Measurements from ENCODE around the gene MAD2L1. TPM values are rescaled to one million over a fixed set of nuclear protein-coding genes. Genes with fewer than 3 reads are reported as not detected.
A peak's percentile ranks its signal among the peaks of the same experiment; 100 is the strongest.
"Not testable (repeated sequence)": the region's sequence is repeated elsewhere in the genome, so short reads cannot be mapped to it uniquely, and the experiment has no call there.

Gene MAD2L1
- total RNA-seq, 2 donors from 2014 or later = 0.95 to 2.7 TPM

DNA sequence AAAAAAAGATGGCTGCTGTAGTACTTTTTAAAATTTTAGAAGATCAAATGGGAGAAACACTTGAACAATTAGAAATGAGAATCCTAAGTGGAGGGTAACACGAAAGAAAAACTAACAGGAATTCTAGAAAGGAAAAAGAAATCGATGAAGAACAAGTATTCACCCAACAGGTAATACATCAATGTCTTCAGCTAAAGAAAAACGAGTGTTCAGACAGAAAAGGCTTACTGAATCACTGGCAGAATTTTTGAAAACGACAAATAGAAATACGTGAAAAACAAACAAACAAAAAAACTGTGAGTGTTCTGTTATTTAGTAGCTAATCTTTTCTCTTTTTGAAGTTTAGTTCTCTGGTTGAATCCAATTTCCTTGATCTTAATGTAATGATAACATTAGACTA lies 1.8 kb downstream of the MAD2L1 start:
- intact Hi-C loops (cut with DNase I) = no loop called here

GRCh38 chr4:120063711-120064110 lies 2.9 kb downstream of the MAD2L1 start:
- DNase-seq (ENCODE audit: low spot score); intact Hi-C loops (cut with DNase I): not testable (repeated sequence)

More for the DNA sequence above, 1.8 kb downstream of the MAD2L1 start:
- no peak for DNase-seq (ENCODE audit: low spot score)

DNA sequence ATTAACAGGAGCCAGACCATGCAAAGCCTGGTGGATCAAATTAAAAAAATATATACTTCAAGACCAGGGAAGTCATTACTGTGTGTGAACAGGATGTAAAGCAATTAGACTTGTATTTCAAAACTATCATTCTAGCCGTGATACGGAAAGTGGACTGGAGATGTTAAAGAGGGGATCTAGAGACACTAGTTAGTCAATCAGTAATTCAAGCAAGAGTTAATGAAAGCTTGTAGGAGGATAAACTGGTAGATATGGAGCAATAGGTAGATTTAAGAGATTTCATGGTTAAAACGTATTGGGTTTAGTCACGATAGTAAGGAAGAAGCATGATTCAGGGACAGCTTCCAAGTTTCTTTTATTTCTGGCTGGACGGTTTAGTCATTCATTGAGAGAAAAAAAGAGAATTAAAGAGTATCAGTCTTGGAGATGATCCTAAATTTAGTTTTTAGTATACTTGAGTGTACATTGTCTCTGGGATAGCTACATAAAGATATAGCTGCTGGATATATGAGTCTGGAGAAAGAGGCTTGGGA lies 3.9 kb downstream of the MAD2L1 start:
- intact Hi-C loops (cut with DNase I) = no loop called here
- DNase-seq (ENCODE audit: low spot score) = no peak

GRCh38 chr4:120059036-120059435 lies 7.6 kb downstream of the MAD2L1 start:
- no peak for DNase-seq (ENCODE audit: low spot score)
- intact Hi-C loops (cut with DNase I) = loop anchor here (10.0 kb wide), 3 partner anchors 494 to 744 kb away; no protein-coding TSS in a partner anchor

DNA sequence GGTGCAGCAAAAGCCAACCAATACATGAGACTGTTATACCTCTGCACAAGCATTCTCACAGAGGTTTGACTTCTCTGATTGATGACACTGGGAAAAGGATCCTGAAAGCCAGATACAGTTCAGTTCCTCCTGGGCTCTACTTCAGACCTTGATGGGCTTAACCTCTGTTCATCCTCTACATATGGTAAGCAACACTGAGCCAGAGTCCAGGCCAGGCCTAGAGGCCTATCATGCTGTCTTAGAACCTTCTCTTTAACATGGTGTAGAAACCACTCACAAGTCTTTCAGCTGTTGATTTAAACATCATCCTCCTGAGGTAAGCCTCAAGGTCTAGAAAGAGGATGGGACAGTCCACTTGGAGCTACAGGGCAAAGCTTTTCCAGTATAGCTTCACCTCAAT lies 9.2 kb downstream of the MAD2L1 start:
- intact Hi-C loops (cut with DNase I) = loop anchor here (10.0 kb wide), 3 partner anchors 493 to 743 kb away; no protein-coding TSS in a partner anchor
- no peak for DNase-seq (ENCODE audit: low spot score)

DNA sequence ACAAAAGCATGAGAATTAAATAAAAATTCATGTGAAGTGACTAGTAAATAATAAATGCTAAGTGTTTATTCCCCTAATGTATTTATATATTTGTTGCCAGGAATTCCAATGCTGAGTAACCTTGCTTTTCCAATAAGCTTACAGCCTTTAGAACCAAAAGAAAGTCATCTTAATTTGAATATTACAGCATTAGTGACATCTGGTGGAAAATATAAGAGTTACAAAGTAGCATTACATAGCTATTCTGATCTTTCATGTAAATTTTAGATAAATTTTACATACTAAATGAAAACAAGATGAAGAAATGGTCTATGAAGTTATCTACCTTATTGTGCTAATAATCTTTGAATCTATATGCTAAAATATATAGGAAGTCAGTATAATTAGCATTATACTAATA lies 10.4 kb downstream of the MAD2L1 start:
- no peak for DNase-seq (ENCODE audit: low spot score)
- intact Hi-C loops (cut with DNase I) = loop anchor here (10.0 kb wide), 3 partner anchors 491 to 741 kb away; no protein-coding TSS in a partner anchor

DNA sequence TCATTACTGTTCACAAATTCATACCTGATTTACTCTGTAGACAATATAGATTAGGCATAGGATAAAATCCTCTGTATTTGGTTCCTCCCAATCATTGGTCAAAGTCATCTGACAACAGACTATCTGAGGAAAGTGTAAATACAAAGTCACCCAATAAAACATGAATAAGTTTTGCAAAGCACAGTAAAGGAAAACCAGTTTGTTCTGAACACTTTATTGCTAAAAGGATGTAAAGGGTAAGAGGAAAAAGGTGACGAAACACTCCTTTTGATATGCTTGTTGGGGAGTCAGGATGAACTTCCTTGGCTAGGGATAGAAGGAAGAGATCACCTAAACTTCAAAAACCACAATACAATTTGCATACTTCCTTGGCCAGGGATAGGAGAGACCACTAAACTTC lies 10.9 kb downstream of the MAD2L1 start:
- intact Hi-C loops (cut with DNase I) = loop anchor here (10.0 kb wide), 3 partner anchors 491 to 741 kb away; no protein-coding TSS in a partner anchor
- no peak for DNase-seq (ENCODE audit: low spot score)

DNA sequence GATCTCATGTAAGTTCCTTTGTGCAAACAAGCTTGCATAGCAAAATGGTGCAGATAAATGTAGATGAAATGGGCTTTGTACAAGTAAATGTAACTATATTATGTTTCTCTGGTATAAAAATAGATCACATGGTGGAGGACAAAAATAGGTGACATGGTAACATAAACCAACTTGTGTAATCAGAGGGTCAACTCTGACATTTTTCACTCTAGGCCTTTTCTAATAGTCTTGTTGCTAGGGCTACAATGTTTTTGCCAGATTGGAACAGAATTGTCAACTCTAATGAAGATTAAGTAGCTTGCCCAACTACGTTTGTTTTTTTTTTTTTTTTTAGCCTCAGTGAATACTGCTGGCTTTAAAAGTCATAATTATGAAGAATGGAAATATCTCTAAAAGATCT lies 11.5 kb downstream of the MAD2L1 start:
- DNase-seq (ENCODE audit: low spot score) = no peak
- intact Hi-C loops (cut with DNase I) = loop anchor here (10.0 kb wide), 3 partner anchors 490 to 740 kb away; no protein-coding TSS in a partner anchor

- intact Hi-C loops (cut with DNase I) = loop anchor here (10.0 kb wide), 3 partner anchors 489 to 739 kb away; no protein-coding TSS in a partner anchor
- no peak for DNase-seq (ENCODE audit: low spot score)
Observed at GRCh38 chr4:120053911-120054310, 12.7 kb downstream of the MAD2L1 start.

GRCh38 chr4:120052856-120053255 lies 13.8 kb downstream of the MAD2L1 start:
- DNase-seq (ENCODE audit: low spot score) = peak; percentile 86
- intact Hi-C loops (cut with DNase I) = loop anchor here (10.0 kb wide), 3 partner anchors 488 to 738 kb away; no protein-coding TSS in a partner anchor

GRCh38 chr4:120051253-120051652 lies 15.4 kb downstream of the MAD2L1 start:
- intact Hi-C loops (cut with DNase I) = loop anchor here (2.0 to 10.0 kb wide), 4 partner anchors 422 to 736 kb away; partner anchors contain the start of gene PDE5A (in 1 of the 2)
- no peak for DNase-seq (ENCODE audit: low spot score)

- intact Hi-C loops (cut with DNase I) = loop anchor here (2.0 to 10.0 kb wide), 5 partner anchors 421 to 735 kb away; partner anchors contain the start of gene PDE5A (in 2 of the 2)
- peak; percentile 84 for DNase-seq (ENCODE audit: low spot score)
Observed at GRCh38 chr4:120049732-120050494, 16.7 kb downstream of the MAD2L1 start.

DNA sequence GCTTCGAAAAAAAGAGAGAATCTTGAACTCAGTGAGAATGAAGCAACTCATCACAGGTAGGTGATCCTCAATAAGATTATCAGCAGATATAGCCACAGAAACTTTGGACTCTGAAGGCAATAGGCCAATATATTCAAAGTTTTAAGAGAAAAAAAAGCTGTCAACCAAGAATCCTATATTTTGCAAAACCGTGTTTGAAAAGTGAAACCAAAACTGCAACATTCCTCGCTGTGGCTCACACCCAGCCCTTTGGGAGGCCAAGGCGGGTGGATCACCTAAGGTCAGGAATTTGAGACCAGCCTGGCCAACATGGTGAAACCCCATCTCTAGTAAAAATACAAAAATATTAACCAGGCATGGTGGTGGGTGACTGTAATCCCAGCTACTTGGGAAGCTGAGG lies 22.8 kb downstream of the MAD2L1 start:
- no peak for DNase-seq (ENCODE audit: low spot score)
- intact Hi-C loops (cut with DNase I) = no loop called here

DNA sequence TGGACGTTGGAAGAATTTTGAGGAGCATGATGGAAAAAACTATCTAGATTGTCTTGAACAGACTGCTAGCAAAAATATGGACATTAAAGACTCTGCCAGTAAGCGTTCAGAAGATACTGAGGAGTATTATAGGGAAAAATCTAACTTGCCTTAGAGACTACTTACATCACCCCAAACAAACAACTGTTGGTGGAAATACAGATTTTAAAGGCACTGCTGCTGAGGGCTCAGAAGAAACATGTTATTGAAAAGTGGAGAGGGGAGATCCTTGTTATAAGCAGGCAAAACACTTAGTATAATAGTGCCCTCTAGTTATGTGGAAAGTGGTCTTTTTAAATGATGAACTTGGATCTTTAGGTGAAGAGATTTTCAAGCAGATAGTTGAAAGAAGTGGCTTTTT lies 29.2 kb downstream of the MAD2L1 start:
- DNase-seq (ENCODE audit: low spot score) = no peak
- intact Hi-C loops (cut with DNase I) = no loop called here

GRCh38 chr4:120034913-120035312 lies 31.7 kb downstream of the MAD2L1 start:
- no peak for DNase-seq (ENCODE audit: low spot score)
- intact Hi-C loops (cut with DNase I) = no loop called here

DNA sequence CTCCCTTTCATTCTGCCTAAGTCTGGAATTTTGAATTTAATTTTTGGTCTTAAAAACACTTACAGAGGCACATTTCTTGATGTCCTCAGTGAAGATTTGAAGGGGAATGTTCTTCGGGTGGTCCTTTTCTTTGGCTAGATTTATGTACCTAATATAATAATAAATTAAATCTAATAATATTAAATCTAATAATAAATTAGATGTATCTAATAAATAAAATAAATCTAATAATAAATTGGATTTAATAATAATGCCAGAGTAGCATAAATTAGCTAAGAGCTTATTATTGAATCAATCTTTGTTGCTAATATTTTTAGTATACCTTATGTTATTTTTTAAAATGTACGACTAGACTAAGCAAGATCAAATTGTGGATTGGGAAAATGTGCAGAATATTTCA lies 39.8 kb downstream of the MAD2L1 start:
- intact Hi-C loops (cut with DNase I) = no loop called here
- DNase-seq (ENCODE audit: low spot score) = no peak

DNA sequence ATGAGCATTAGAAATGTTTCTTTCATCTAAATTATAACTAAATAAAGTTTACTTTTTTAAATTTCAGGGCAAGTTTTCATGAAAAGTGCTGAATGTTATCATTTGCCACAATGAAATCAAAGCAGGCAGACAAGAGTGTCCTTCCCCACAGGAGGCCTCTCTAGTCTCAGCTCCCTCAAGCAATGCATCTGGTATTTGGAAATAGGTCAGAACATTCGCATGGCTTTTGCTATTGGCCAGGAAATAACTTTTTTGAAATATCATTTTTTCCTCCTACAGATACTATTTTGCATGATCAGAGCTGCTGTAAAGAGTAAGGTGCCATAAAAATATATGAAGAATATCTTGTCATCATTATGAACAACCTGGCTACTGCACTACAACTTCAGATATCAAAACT lies 41.1 kb downstream of the MAD2L1 start:
- intact Hi-C loops (cut with DNase I) = no loop called here
- no peak for DNase-seq (ENCODE audit: low spot score)

DNA sequence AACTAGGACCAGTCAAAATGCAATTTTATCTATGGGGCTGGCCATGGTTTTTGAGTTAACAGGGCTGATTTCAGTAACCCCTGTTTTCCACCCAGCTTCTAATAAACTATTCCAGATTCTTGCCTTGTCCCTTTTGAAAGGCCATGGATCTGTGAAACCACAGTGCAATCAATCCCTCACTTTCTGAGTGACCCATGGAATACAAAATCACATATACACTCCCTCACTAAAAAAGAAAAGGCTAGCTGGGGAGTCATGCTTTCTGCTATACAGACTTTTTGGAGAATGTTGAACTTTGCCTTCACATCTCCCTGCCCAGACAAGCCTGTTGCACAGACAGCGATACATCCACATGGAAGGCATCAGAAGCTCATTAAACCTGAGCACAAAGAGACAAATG lies 47.9 kb downstream of the MAD2L1 start:
- intact Hi-C loops (cut with DNase I) = no loop called here
- DNase-seq (ENCODE audit: low spot score) = no peak

DNA sequence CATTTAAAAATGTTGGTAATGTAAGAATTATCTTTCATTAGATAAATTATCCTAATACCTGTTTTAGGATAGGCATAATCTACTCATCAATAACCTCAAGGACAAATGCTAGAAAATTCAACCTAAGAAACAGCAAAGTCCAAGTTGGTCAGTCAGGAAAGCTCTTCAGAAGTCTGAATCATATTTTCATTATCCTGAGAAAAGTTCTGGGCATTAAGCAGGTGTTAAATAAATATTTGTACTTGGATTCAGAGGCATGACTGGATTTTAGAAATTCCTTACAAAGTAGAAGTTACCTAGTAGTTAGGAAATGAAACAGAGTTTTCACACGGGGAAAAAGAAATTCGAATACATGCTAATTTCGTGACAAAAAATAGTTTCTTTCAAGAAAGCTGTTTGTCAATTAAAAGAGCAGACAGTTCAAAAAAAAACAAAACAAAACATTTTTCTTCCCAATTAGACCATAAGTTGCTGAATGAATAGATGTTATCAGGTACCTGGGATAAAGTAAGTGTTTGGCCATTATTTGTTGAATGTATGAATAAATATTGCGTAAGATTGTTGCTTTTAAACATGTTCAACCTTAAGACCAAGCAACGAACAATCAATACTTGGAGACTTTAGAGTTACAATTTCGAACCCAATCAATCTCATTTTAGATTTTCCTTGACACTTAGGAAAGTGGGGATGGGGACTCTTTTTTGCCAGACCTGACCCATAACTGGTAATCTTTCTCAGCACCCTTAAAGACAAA lies 48.5 kb downstream of the MAD2L1 start:
- intact Hi-C loops (cut with DNase I) = no loop called here

DNA sequence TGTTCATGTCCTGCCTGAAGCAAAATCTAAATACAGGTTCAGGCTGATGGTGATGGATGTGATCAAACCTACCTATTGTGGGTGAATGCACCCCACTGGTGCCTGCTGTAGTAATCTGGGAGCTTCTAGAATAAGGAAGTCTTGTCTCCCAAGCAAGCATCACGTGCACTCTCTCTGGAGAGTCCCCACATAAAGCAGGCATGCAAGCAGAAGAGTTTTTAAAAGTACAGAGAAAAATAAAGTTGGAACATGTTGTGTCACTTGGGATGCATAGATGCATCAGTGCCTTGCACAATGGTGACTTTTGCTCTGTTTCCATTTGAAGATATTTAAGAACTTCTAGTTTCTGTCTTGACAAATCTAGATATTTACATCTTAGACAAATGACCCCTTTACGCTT lies 54.9 kb downstream of the MAD2L1 start:
- intact Hi-C loops (cut with DNase I) = no loop called here
- DNase-seq (ENCODE audit: low spot score) = no peak

More for the DNA sequence above, 48.5 kb downstream of the MAD2L1 start:
- DNase-seq (ENCODE audit: low spot score) = no peak

All from posterior vena cava (tissue), 2 donors.